ENCODE measurements around the gene CIAPIN1. TPM values are rescaled to one million over a fixed set of nuclear protein-coding genes. Genes with fewer than 3 reads are reported as not detected.

CIAPIN1 gene
- total and polyA plus RNA-seq, 2 of the 4 experiments (the other 2 are of a cell fraction) = 41.6 to 47.7 TPM

DNA sequence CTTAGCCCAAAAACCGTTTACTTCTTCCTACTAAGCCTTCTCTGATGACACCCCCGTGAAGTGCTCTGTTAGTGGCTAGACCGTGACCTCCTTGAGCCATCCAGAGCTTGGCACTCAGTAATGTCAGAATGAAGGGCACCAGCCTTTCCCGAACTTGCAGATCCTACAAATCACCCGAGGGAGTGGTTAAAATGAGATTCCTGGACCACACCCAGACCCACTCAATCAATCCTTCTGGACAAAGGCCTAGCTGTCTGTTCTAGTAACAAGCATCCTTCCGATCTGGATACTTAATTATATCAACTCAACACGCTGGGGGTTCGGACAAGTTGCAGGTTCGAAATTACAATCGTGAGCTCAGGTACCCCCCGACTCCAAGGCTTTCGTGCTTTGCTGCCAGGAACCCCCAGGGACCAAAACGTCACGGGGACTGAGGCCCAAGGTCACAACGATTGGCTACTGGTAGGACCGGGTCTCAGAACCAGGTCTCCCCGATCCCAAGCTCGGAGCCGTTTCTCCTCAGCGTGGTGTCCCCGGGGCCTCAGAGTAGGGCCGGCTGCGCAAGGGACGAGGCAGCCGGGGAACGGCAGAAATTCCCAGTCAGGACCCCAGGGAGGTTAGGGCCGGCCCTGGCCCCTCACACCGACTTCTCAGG lies 527 bp downstream of the CIAPIN1 start (continued):
- TF ChIP-seq, protein P1, sequence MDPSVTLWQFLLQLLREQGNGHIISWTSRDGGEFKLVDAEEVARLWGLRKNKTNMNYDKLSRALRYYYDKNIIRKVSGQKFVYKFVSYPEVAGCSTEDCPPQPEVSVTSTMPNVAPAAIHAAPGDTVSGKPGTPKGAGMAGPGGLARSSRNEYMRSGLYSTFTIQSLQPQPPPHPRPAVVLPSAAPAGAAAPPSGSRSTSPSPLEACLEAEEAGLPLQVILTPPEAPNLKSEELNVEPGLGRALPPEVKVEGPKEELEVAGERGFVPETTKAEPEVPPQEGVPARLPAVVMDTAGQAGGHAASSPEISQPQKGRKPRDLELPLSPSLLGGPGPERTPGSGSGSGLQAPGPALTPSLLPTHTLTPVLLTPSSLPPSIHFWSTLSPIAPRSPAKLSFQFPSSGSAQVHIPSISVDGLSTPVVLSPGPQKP (IDR thresholded peaks at IDR 0.05; ENCODE audit: borderline replicate concordance, low read depth, low read length) = no peak

DNA sequence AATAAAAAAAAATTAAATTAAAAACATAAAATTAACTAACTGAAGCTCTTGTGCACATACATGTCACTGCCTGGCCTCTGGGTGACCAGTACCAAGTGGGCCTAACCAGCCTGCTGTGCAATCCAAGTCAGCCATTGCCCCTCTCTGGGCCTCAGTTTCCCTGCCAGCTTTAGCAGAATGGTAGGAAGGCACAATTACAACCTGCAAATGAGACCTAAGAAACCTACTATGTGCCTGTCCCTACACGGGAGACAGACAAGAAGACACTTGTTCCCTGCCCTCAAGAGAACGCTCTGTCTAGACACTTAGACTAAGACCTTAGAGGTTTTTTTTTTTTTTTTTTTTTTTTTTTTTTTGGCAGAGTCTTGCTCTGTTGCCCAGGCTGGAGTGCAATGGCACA lies 1.7 kb downstream of the CIAPIN1 start:
- peaks cover 3% of the 10 kb centered on the region for H3K4me1 ChIP-seq (ENCODE audit: control insufficient read depth, insufficient read depth, low read length)
- peaks cover 44 to 72% of the 10 kb centered on the region in 2 experiments for H3K79me1 ChIP-seq (ENCODE audit: low read depth in 1 of 2, low read length in 2 of 2)
- H2BK20ac ChIP-seq (ENCODE audit: low read depth, low read length) = no peak overlapping the region
- H3K18ac ChIP-seq (ENCODE audit: low read depth, low read length) = no peak overlapping the region
- in situ Hi-C loops (cut with MboI; ENCODE audit: low sequenced_read_pairs) (no loop called here), intact Hi-C loops (cut with micrococcal nuclease) (no loop called here), dilution Hi-C loops (cut with HindIII; ENCODE audit: low sequenced_read_pairs, unreplicated experiment) (no loop called here)
- no peak overlapping the region for H3K4me3 ChIP-seq (ENCODE audit: insufficient read depth, low read depth, low read length)
- 0 out of 2 replicates have a peak, but pooled peaks cover 3% of the 10 kb centered on the region for H3K9me1 ChIP-seq (ENCODE audit: insufficient read depth, low read length)
- H2BK15ac ChIP-seq (ENCODE audit: low read depth, low read length) = no peak overlapping the region
- no peaks in the 10 kb centered on the region; the same call in 1 of the 2 replicates for H4K20me1 ChIP-seq (ENCODE audit: insufficient read depth, low read length)
- no peak overlapping the region for H3K27ac ChIP-seq (ENCODE audit: insufficient read depth, low read length)
- no peak for ATAC-seq (ENCODE audit: low read depth)
- H2AK5ac ChIP-seq (ENCODE audit: low read depth, low read length) = no peak overlapping the region
- no TSS peak for BruUV-seq (replicated peaks)
- ChIA-PET CTCF (no interaction called here), POLR2A (ENCODE audit: unreplicated experiment) (no interaction called here)
- H3K4me2 ChIP-seq (ENCODE audit: low read depth, low read length) = no peak overlapping the region
- H2AK9ac ChIP-seq (replicated peaks; ENCODE audit: low read depth, low read length, poor library complexity) = no peak overlapping the region
- H3K9me3 ChIP-seq (ENCODE audit: control insufficient read depth, insufficient read depth, low read length) = peaks cover 2% of the 10 kb centered on the region
- H2AFZ ChIP-seq (replicated peaks; ENCODE audit: low read length, poor library complexity) = no peak overlapping the region
- DNase-seq = no peak
- H2BK5ac ChIP-seq (ENCODE audit: low read depth, low read length, poor library complexity, severe bottlenecking) = no peak overlapping the region
- no peak overlapping the region for H3K9ac ChIP-seq (ENCODE audit: low read depth, low read length)
- H2BK120ac ChIP-seq (ENCODE audit: low read depth, low read length) = no peak overlapping the region
- no peak overlapping the region for H4K8ac ChIP-seq (ENCODE audit: low read depth in 2 of 2, low read length in 2 of 2)
- H3K36me3 ChIP-seq (ENCODE audit: control insufficient read depth, insufficient read depth, low read length) = peaks cover 4% of the 10 kb centered on the region
- no peak overlapping the region for H3K56ac ChIP-seq (ENCODE audit: extremely low read depth, insufficient read depth, low read length)
- H3K23ac ChIP-seq (ENCODE audit: low read depth, low read length) = no peak overlapping the region
- no peaks in the 10 kb centered on the region for H3K27me3 ChIP-seq (ENCODE audit: control insufficient read depth, insufficient read depth, low read length)
- no peak overlapping the region for H4K5ac ChIP-seq (ENCODE audit: low read depth, low read length)
- WGBS, 2 experiments (ENCODE audit: extremely low coverage in 2 of 2, insufficient read length in 1 of 2) = no CpG with 5 or more reads among the region's 2 CpGs
- H3K4ac ChIP-seq (ENCODE audit: low read depth, low read length) = no peak overlapping the region
- H4K91ac ChIP-seq (ENCODE audit: insufficient read depth, low read depth, low read length) = no peak overlapping the region
- no peak overlapping the region for H3K14ac ChIP-seq (replicated peaks; ENCODE audit: low read depth, low read length)
- TF ChIP-seq RAD21 (IDR thresholded peaks at IDR 0.05; ENCODE audit: low read length) (no peak), MXI1 (IDR thresholded peaks at IDR 0.05; ENCODE audit: borderline replicate concordance, low read depth, low read length) (no peak), BHLHE40 (IDR thresholded peaks at IDR 0.05; ENCODE audit: low read depth, low read length) (no peak), MAFK (IDR thresholded peaks at IDR 0.05; ENCODE audit: low read depth, low read length) (no peak), POLR2A (IDR thresholded peaks at IDR 0.05; ENCODE audit: low read depth, low read length) (no peak), CHD1 (IDR thresholded peaks at IDR 0.05; ENCODE audit: low read depth, low read length) (no peak), SMC3 (IDR thresholded peaks at IDR 0.05; ENCODE audit: low read depth, low read length) (no peak), RFX5 (IDR thresholded peaks at IDR 0.05; ENCODE audit: low read depth, low read length) (no peak), FOS (IDR thresholded peaks at IDR 0.05; ENCODE audit: low read depth, low read length) (no peak), MAZ (IDR thresholded peaks at IDR 0.05; ENCODE audit: borderline replicate concordance, low read depth, low read length) (no peak)
- TF ChIP-seq, protein P2, sequence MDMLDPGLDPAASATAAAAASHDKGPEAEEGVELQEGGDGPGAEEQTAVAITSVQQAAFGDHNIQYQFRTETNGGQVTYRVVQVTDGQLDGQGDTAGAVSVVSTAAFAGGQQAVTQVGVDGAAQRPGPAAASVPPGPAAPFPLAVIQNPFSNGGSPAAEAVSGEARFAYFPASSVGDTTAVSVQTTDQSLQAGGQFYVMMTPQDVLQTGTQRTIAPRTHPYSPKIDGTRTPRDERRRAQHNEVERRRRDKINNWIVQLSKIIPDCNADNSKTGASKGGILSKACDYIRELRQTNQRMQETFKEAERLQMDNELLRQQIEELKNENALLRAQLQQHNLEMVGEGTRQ (IDR thresholded peaks at IDR 0.05; ENCODE audit: low read depth, low read length) = no peak
- TF ChIP-seq, protein P3, sequence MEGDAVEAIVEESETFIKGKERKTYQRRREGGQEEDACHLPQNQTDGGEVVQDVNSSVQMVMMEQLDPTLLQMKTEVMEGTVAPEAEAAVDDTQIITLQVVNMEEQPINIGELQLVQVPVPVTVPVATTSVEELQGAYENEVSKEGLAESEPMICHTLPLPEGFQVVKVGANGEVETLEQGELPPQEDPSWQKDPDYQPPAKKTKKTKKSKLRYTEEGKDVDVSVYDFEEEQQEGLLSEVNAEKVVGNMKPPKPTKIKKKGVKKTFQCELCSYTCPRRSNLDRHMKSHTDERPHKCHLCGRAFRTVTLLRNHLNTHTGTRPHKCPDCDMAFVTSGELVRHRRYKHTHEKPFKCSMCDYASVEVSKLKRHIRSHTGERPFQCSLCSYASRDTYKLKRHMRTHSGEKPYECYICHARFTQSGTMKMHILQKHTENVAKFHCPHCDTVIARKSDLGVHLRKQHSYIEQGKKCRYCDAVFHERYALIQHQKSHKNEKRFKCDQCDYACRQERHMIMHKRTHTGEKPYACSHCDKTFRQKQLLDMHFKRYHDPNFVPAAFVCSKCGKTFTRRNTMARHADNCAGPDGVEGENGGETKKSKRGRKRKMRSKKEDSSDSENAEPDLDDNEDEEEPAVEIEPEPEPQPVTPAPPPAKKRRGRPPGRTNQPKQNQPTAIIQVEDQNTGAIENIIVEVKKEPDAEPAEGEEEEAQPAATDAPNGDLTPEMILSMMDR (conservative IDR thresholded peaks at IDR 0.05; ENCODE audit: low read depth, low read length) = no peak
